Adrenal gland (tissue), 12 donors: ENCODE data around the gene SLC25A21. TPM values are rescaled to one million over a fixed set of nuclear protein-coding genes. Genes with fewer than 3 reads are reported as not detected.

Experiments
- DNase-seq, 7 donors: peaks; one replicate each; pipeline ENCODE4 v3.0.0-alpha.2; 2019 to 2020
- H3K27ac ChIP-seq, 5 donors: fragments of 200-600 bp; sonication (generic) in 4 of 5; 1 replicate in 3 of 5; 2 replicates in 2 of 5; pipeline versions ENCODE4 v1.5.1 to v1.8.0; 2016 to 2020; ENCODE audit warnings: mild to moderate bottlenecking in 1 of 5
- H3K27me3 ChIP-seq: fragments of 200-600 bp; 2 replicates; pipeline ENCODE4 v1.8.0; 2021
- H3K36me3 ChIP-seq, 2 donors: fragments of 200-600 bp; replicated peaks in 1 of 2; 1 replicate in 1 of 2; 2 replicates in 1 of 2; pipeline versions ENCODE4 v1.5.1 to v1.8.0; 2018 to 2022
- H3K4me1 ChIP-seq, 2 donors: fragments of 200-600 bp; replicated peaks in 1 of 2; 1 replicate in 1 of 2; 2 replicates in 1 of 2; pipeline versions ENCODE4 v1.5.1 to v1.8.0; 2018 to 2021
- H3K4me3 ChIP-seq, 4 donors: fragments of 200-600 bp; sonication (generic) in 3 of 4; one replicate each; pipeline ENCODE4 v1.5.1; 2016 to 2018
- H3K9me3 ChIP-seq, 3 donors: fragments of 200-600 bp; sonication (generic) in 1 of 3; replicated peaks in 1 of 3; 1 replicate in 2 of 3; 2 replicates in 1 of 3; pipeline versions ENCODE4 v1.5.1 to v1.8.0; 2016 to 2021
- CTCF ChIP-seq, 6 experiments: fragments of 450-650 bp in 4 of 6; fragments of 200-600 bp in 2 of 6; sonication (generic) in 1 of 6; IDR thresholded peaks; 1 replicate in 5 of 6; 2 replicates in 1 of 6; pipeline versions ENCODE4 v1.5.1 to v1.8.0; 2016 to 2021; ENCODE audit warnings: antibody characterized with exemption in 6 of 6, mild to moderate bottlenecking in 2 of 6, moderate library complexity in 1 of 6
- POLR2A ChIP-seq, 2 donors: fragments of 450-650 bp; IDR thresholded peaks; one replicate each; pipeline ENCODE4 v1.6.1; 2017; ENCODE audit warnings: antibody characterized with exemption in 2 of 2, mild to moderate bottlenecking in 2 of 2, moderate library complexity in 1 of 2
- WGBS, 4 donors: extraction: QIAGEN DNeasy Blood & Tissue Kit in 2 of 4; methylation state at CpG; one replicate each; pipeline versions ENCODE4 v1.1.5 to v1.1.7; 2013 to 2017; 5-methylcytosine and 5-hydroxymethylcytosine counted together
- intact Hi-C, 2 donors: fragments of 100-400 bp; cut with DNase I; formaldehyde crosslinking; loops; one replicate each; pipeline versions ENCODE4 v1.14.1 to v1.15.0; 2022 to 2023
- polyA plus RNA-seq, 3 donors: library from polyadenylated mRNA; stranded (reverse); fragments of 200-250 nt in 2 of 3; fragments of 350-450 nt in 1 of 3; fragmentation: Illumina TruSeq in 1 of 3; extraction: RNeasy Lipid Tissue Mini Kit (QIAGEN cat#74804) in 1 of 3; gene quantifications; one replicate each; pipeline ENCODE4 v1.2.3, GENCODE V29; 2013 to 2014
- total RNA-seq, 9 donors: library from RNA; depleted of rRNA in 4 of 9; stranded (reverse); fragments of >200 nt in 4 of 9; fragments of 120-200 nt in 1 of 9; fragmentation: NEBNext Ultra II Directional in 1 of 9; extraction: Animal tissue kit (Norgen Biotek cat#: 25700) in 1 of 9; gene quantifications; one replicate each; pipeline versions ENCODE4 v1.1.0 to v1.2.4, GENCODE V29; 2013 to 2023
- donor health status: healthy with polysubstance abuse.
- donor health status: Bipolar disorder and iron deficiency.
- donor health status: DM: yes; HTN: yes; CAD: no.
- donor health status: DM: no; HTN: no; CAD: no.
- donor health status: DM: no; HTN: no; CAD: no.
- donor health status: DM: yes; HTN: yes; CAD: no.

SLC25A21 gene
- total and polyA plus RNA-seq, 12 donors, result 0.14 to 3.8 (median 0.56) TPM

GRCh38 chr14:36667679-36668078 lies 504.7 kb downstream of the SLC25A21 start:
- no peaks in the 10 kb centered on the region for H3K9me3 ChIP-seq
- TF ChIP-seq CTCF (IDR thresholded peaks at IDR 0.05) (no peak), POLR2A (IDR thresholded peaks at IDR 0.05) (no peak)
- H3K4me1 ChIP-seq, result peaks cover 4 to 20% of the 10 kb centered on the region in 2 donors
- intact Hi-C loops, result no loop called here
- no peak for DNase-seq
- peaks cover 81% of the 10 kb centered on the region for H3K27me3 ChIP-seq
- no peak overlapping the region for H3K27ac ChIP-seq
- no peaks in the 10 kb centered on the region for H3K36me3 ChIP-seq
- H3K4me3 ChIP-seq, result no peak overlapping the region
- 20 to 24% (median 21%) methylated on average over 4 of the region's 4 CpGs for WGBS, 4 donors

GRCh38 chr14:36666416-36667206 lies 505.8 kb downstream of the SLC25A21 start:
- H3K4me1 ChIP-seq, result peaks cover 12 to 31% of the 10 kb centered on the region in 2 donors
- TF ChIP-seq POLR2A (IDR thresholded peaks at IDR 0.05), result no peak
- H3K36me3 ChIP-seq, result no peaks in the 10 kb centered on the region
- intact Hi-C loops, result no loop called here
- H3K27me3 ChIP-seq, result peaks cover 90% of the 10 kb centered on the region
- no peaks in the 10 kb centered on the region for H3K9me3 ChIP-seq
- no peak overlapping the region for H3K4me3 ChIP-seq
- DNase-seq, result no peak
- no peak overlapping the region for H3K27ac ChIP-seq
- WGBS, 4 donors, result 6 to 12% (median 7%) methylated on average over 3 to 68 of the region's 68 CpGs

- H3K27ac ChIP-seq, result no peak overlapping the region
- DNase-seq, result no peak
- peaks cover 91% of the 10 kb centered on the region for H3K27me3 ChIP-seq
- TF ChIP-seq CTCF (IDR thresholded peaks at IDR 0.05) (no peak), POLR2A (IDR thresholded peaks at IDR 0.05) (no peak)
- H3K9me3 ChIP-seq, result no peaks in the 10 kb centered on the region
- peaks cover 14 to 34% of the 10 kb centered on the region in 2 donors for H3K4me1 ChIP-seq
- WGBS, 4 donors, result 40 to 51% (median 45%) methylated on average over 11 to 18 of the region's 18 CpGs
- intact Hi-C loops, result no loop called here
- H3K36me3 ChIP-seq, result no peaks in the 10 kb centered on the region
- H3K4me3 ChIP-seq, result no peak overlapping the region
These were observed 506.5 kb downstream of the SLC25A21 start for GRCh38 chr14:36665887-36666415.

GRCh38 chr14:36664322-36665193 lies 507.8 kb downstream of the SLC25A21 start:
- Histone ChIP-seq H3K27me3 (peaks cover 96% of the 10 kb centered on the region), H3K4me3 (no peak overlapping the region), H3K4me1 (peaks cover 14 to 34% of the 10 kb centered on the region in 2 donors), H3K36me3 (no peaks in the 10 kb centered on the region), H3K27ac (no peak overlapping the region), H3K9me3 (no peaks in the 10 kb centered on the region)
- no peak for DNase-seq
- WGBS, 4 donors, result 14 to 26% (median 23%) methylated on average over 9 of the region's 9 CpGs
- TF ChIP-seq CTCF (IDR thresholded peaks at IDR 0.05) (no peak), POLR2A (IDR thresholded peaks at IDR 0.05) (no peak)
- intact Hi-C loops, result no loop called here
